Esophagus squamous epithelium (tissue), 5 donors: ENCODE measurements around the gene NUDT19. TPM values are rescaled to one million over a fixed set of nuclear protein-coding genes. Genes with fewer than 3 reads are reported as not detected.

Source experiments
- DNase-seq: peaks from one replicate; lab custom pipeline; 2025; lab: John Stamatoyannopoulos, UW
- H3K27ac ChIP-seq, 4 donors: fragments of 200-600 bp; sonication (generic); one replicate each; pipeline ENCODE4 v1.5.1; 2016 to 2019; ENCODE audit warnings: mild to moderate bottlenecking in 1 of 4
- H3K27me3 ChIP-seq, 4 donors: fragments of 200-600 bp; sonication (generic); 1 replicate in 3 of 4; 2 replicates in 1 of 4; pipeline versions ENCODE4 v1.5.1 to v1.6.0; 2017 to 2021; ENCODE audit warnings: antibody characterized with exemption in 1 of 4
- H3K36me3 ChIP-seq, 3 donors: fragments of 200-600 bp; sonication (generic); one replicate each; pipeline ENCODE4 v1.5.1; 2016 to 2019
- H3K4me1 ChIP-seq, 3 donors: fragments of 200-600 bp; sonication (generic); one replicate each; pipeline ENCODE4 v1.5.1; 2017 to 2019
- H3K4me3 ChIP-seq, 4 donors: fragments of 200-600 bp; sonication (generic); 1 replicate in 3 of 4; 2 replicates in 1 of 4; pipeline ENCODE4 v1.5.1; 2016 to 2019; ENCODE audit warnings: mild to moderate bottlenecking in 2 of 4, moderate library complexity in 1 of 4
- H3K9me3 ChIP-seq, 3 donors: fragments of 200-600 bp; sonication (generic); one replicate each; pipeline ENCODE4 v1.5.1; 2016 to 2019
- CTCF ChIP-seq, 6 experiments: fragments of 450-650 bp in 4 of 6; fragments of 200-600 bp in 2 of 6; sonication (generic) in 2 of 6; IDR thresholded peaks; one replicate each; pipeline ENCODE4 v1.5.1; 2016 to 2019; ENCODE audit warnings: antibody characterized with exemption in 6 of 6, mild to moderate bottlenecking in 4 of 6, moderate library complexity in 4 of 6
- POLR2A ChIP-seq, 4 donors: fragments of 450-650 bp; IDR thresholded peaks; one replicate each; pipeline ENCODE4 v1.6.1; 2017; ENCODE audit warnings: antibody characterized with exemption in 4 of 4, mild to moderate bottlenecking in 4 of 4, moderate library complexity in 3 of 4
- WGBS, 2 donors: methylation state at CpG; one replicate each; pipeline ENCODE4 v1.1.5; 2018; 5-methylcytosine and 5-hydroxymethylcytosine counted together
- intact Hi-C: fragments of 100-400 bp; cut with DNase I; formaldehyde crosslinking; loops from one replicate; pipeline ENCODE4 v1.15.0; 2022
- total RNA-seq, 4 donors: library from RNA; depleted of rRNA; stranded (reverse); fragments of >200 nt; gene quantifications; one replicate each; pipeline ENCODE4 v1.1.0, GENCODE V29; 2016
- donor health status: DM: yes; HTN: yes; CAD: no.

Gene NUDT19
- total RNA-seq, 4 donors from 2014 or later: 13.3 to 20.8 (median 14.1) TPM

GRCh38 chr19:32748497-32748896 lies 56.9 kb downstream of the NUDT19 start:
- Histone ChIP-seq H3K27me3 (peaks cover 0 to 29% (median 0%) of the 10 kb centered on the region in 4 donors), H3K27ac (no peak overlapping the region), H3K4me1 (no peaks in the 10 kb centered on the region), H3K4me3 (no peak overlapping the region), H3K9me3 (no peaks in the 10 kb centered on the region), H3K36me3 (no peaks in the 10 kb centered on the region)
- DNase-seq: no peak
- TF ChIP-seq POLR2A (IDR thresholded peaks at IDR 0.05): no peak
- peak in 1 of 6 experiments; percentile 8 for TF ChIP-seq CTCF (IDR thresholded peaks at IDR 0.05)
- 84 to 88% methylated on average over 3 of the region's 5 CpGs for WGBS, 2 donors
- intact Hi-C loops: no loop called here

GRCh38 chr19:32748948-32749347 lies 57.3 kb downstream of the NUDT19 start:
- H3K27ac ChIP-seq: no peak overlapping the region
- DNase-seq: no peak
- no peaks in the 10 kb centered on the region for H3K36me3 ChIP-seq
- TF ChIP-seq POLR2A (IDR thresholded peaks at IDR 0.05) (no peak), CTCF (IDR thresholded peaks at IDR 0.05) (no peak)
- no peak overlapping the region for H3K4me3 ChIP-seq
- H3K9me3 ChIP-seq: no peaks in the 10 kb centered on the region
- WGBS, 2 donors: 50% methylated on average over 2 of the region's 3 CpGs; no CpG with 5 or more reads in 1 of the 2 donors
- H3K4me1 ChIP-seq: no peaks in the 10 kb centered on the region
- intact Hi-C loops: no loop called here
- peaks cover 0 to 29% (median 0%) of the 10 kb centered on the region in 4 donors for H3K27me3 ChIP-seq

- WGBS, 2 donors: 54 to 81% methylated on average over 2 to 6 of the region's 6 CpGs
- H3K27me3 ChIP-seq: peaks cover 0 to 29% (median 0%) of the 10 kb centered on the region in 4 donors
- intact Hi-C loops: no loop called here
- DNase-seq: no peak
- H3K9me3 ChIP-seq: no peaks in the 10 kb centered on the region
- H3K4me1 ChIP-seq: no peaks in the 10 kb centered on the region
- no peak overlapping the region for H3K4me3 ChIP-seq
- no peak for TF ChIP-seq POLR2A (IDR thresholded peaks at IDR 0.05)
- no peak for TF ChIP-seq CTCF (IDR thresholded peaks at IDR 0.05)
- H3K36me3 ChIP-seq: no peaks in the 10 kb centered on the region
- no peak overlapping the region for H3K27ac ChIP-seq
Observed at GRCh38 chr19:32749361-32749760, 57.7 kb downstream of the NUDT19 start.

GRCh38 chr19:32750441-32751055 lies 58.9 kb downstream of the NUDT19 start:
- Histone ChIP-seq H3K27me3 (peaks cover 0 to 29% (median 0%) of the 10 kb centered on the region in 4 donors), H3K9me3 (no peaks in the 10 kb centered on the region), H3K4me3 (no peak overlapping the region), H3K4me1 (no peaks in the 10 kb centered on the region), H3K36me3 (no peaks in the 10 kb centered on the region), H3K27ac (no peak overlapping the region)
- no peak for DNase-seq
- TF ChIP-seq CTCF (IDR thresholded peaks at IDR 0.05) (no peak), POLR2A (IDR thresholded peaks at IDR 0.05) (no peak)
- intact Hi-C loops: no loop called here
- 52 to 54% methylated on average over 4 of the region's 4 CpGs for WGBS, 2 donors

GRCh38 chr19:32751066-32751465 lies 59.4 kb downstream of the NUDT19 start:
- Histone ChIP-seq H3K4me3 (no peak overlapping the region), H3K27me3 (peaks cover 0 to 29% (median 0%) of the 10 kb centered on the region in 4 donors), H3K9me3 (no peaks in the 10 kb centered on the region), H3K36me3 (no peaks in the 10 kb centered on the region), H3K4me1 (no peaks in the 10 kb centered on the region), H3K27ac (no peak overlapping the region)
- TF ChIP-seq POLR2A (IDR thresholded peaks at IDR 0.05) (no peak), CTCF (IDR thresholded peaks at IDR 0.05) (no peak)
- intact Hi-C loops: no loop called here
- 49 to 85% methylated on average over 2 of the region's 2 CpGs for WGBS, 2 donors
- DNase-seq: no peak
